ENCODE measurements around the gene PRKAG1.

GRCh38 chr12:49026678-49027480 is 8.3 kb upstream of the PRKAG1 start:
- no peak for TF ChIP-seq CTCF (IDR thresholded peaks at IDR 0.05 in 2 of 3, conservative IDR thresholded peaks at IDR 0.05 in 1 of 3; ENCODE audit: control insufficient read depth in 2 of 3, extremely low read depth in 1 of 3, insufficient read depth in 1 of 3, low read depth in 3 of 3, low read length in 3 of 3)
- TF ChIP-seq, protein P1, sequence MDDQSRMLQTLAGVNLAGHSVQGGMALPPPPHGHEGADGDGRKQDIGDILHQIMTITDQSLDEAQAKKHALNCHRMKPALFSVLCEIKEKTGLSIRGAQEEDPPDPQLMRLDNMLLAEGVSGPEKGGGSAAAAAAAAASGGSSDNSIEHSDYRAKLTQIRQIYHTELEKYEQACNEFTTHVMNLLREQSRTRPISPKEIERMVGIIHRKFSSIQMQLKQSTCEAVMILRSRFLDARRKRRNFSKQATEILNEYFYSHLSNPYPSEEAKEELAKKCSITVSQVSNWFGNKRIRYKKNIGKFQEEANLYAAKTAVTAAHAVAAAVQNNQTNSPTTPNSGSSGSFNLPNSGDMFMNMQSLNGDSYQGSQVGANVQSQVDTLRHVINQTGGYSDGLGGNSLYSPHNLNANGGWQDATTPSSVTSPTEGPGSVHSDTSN (IDR thresholded peaks at IDR 0.05; ENCODE audit: insufficient replicate concordance, low read depth, low read length): no peak
- TF ChIP-seq MTA3 (IDR thresholded peaks at IDR 0.05; ENCODE audit: borderline replicate concordance, low read length): no peak
- TF ChIP-seq RAD51 (IDR thresholded peaks at IDR 0.05): no peak
- TF ChIP-seq REST (IDR thresholded peaks at IDR 0.05; ENCODE audit: low read depth, low read length): no peak
- no peak for TF ChIP-seq ZNF592 (IDR thresholded peaks at IDR 0.05)
- TF ChIP-seq, protein P2, sequence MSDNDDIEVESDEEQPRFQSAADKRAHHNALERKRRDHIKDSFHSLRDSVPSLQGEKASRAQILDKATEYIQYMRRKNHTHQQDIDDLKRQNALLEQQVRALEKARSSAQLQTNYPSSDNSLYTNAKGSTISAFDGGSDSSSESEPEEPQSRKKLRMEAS (IDR thresholded peaks at IDR 0.05; ENCODE audit: low read depth, low read length): no peak
- TF ChIP-seq RFX5 (IDR thresholded peaks at IDR 0.05; ENCODE audit: low read depth, low read length): no peak
- TF ChIP-seq BACH1 (IDR thresholded peaks at IDR 0.05; ENCODE audit: borderline replicate concordance): no peak

All from GM12878 (cell line).